ELF-1 (cell line): Measurements from ENCODE around the gene ECM2.

ENCODE experiments used
- DNase-seq: peaks from one replicate; pipeline ENCODE4 v3.0.0-alpha.2; 2016; ENCODE audit warnings: low read depth, low spot score

ECM2 gene

GRCh38 chr9:92467511-92467910 is 68.3 kb downstream of the ECM2 start:
- DNase-seq = no peak

- DNase-seq = no peak
These were observed 68.7 kb downstream of the ECM2 start for GRCh38 chr9:92467041-92467440.

- no peak for DNase-seq
These were observed 71.8 kb downstream of the ECM2 start for GRCh38 chr9:92463984-92464383.

- no peak for DNase-seq
These were observed 72.4 kb downstream of the ECM2 start for GRCh38 chr9:92463387-92463786.

- no peak for DNase-seq
These were observed 78.2 kb downstream of the ECM2 start for GRCh38 chr9:92457576-92457975.

- peak; percentile 48 for DNase-seq
These were observed 80.6 kb downstream of the ECM2 start for GRCh38 chr9:92455217-92455616.

- no peak for DNase-seq
These were observed 89.3 kb downstream of the ECM2 start for GRCh38 chr9:92446536-92446935.
